GM18520 (cell line): Measurements from ENCODE around the gene PIAS4.

Experiments
- ATAC-seq: cut with Tn5 transposase; IDR thresholded peaks from one replicate; pipeline ENCODE4 v1.9.1; 2021; ENCODE audit not compliant: unreplicated experiment

PIAS4 gene

GRCh38 chr19:3977242-3978143 is 30.0 kb upstream of the PIAS4 start:
- no peak for ATAC-seq

- no peak for ATAC-seq
These were observed 29.4 kb upstream of the PIAS4 start for GRCh38 chr19:3978145-3978544.

- ATAC-seq, result no peak
These were observed 28.3 kb upstream of the PIAS4 start for GRCh38 chr19:3979289-3979673.

GRCh38 chr19:3979674-3980352 is 27.7 kb upstream of the PIAS4 start:
- ATAC-seq, result no peak

GRCh38 chr19:3980353-3981251 is 26.9 kb upstream of the PIAS4 start:
- ATAC-seq, result no peak

- no peak for ATAC-seq
These were observed 26.2 kb upstream of the PIAS4 start for GRCh38 chr19:3981373-3981735.

- ATAC-seq, result no peak
These were observed 25.5 kb upstream of the PIAS4 start for GRCh38 chr19:3981736-3982681.

- ATAC-seq, result no peak
These were observed 24.6 kb upstream of the PIAS4 start for GRCh38 chr19:3982701-3983541.

- ATAC-seq, result no peak
These were observed 24.0 kb upstream of the PIAS4 start for GRCh38 chr19:3983542-3983914.

- no peak for ATAC-seq
These were observed 23.5 kb upstream of the PIAS4 start for GRCh38 chr19:3983936-3984583.

- no peak for ATAC-seq
These were observed 23.0 kb upstream of the PIAS4 start for GRCh38 chr19:3984584-3984907.

- peak; percentile 39 for ATAC-seq
These were observed 22.5 kb upstream of the PIAS4 start, which contains the start of gene EEF2 for GRCh38 chr19:3984908-3985642. Gene EEF2, minus strand, starts transcription at chr19:3985463. Its CDS starts 83 bp downstream, at chr19:3985380.

- ATAC-seq, result no peak
These were observed 21.8 kb upstream of the PIAS4 start for GRCh38 chr19:3985643-3986259.

- no peak for ATAC-seq
These were observed 21.1 kb upstream of the PIAS4 start for GRCh38 chr19:3986260-3987041.

GRCh38 chr19:3987619-3988371 is 19.7 kb upstream of the PIAS4 start:
- peak; percentile 24 for ATAC-seq

GRCh38 chr19:3990815-3991117 is 16.8 kb upstream of the PIAS4 start:
- no peak for ATAC-seq

- no peak for ATAC-seq
These were observed 11.9 kb upstream of the PIAS4 start for GRCh38 chr19:3995607-3996006.
